Loucy (cell line): ENCODE measurements around the gene TNFAIP8L2.

Experiments
- CTCF ChIP-seq: fragments of 200-600 bp; sonication (generic); conservative IDR thresholded peaks from 2 replicates; pipeline ENCODE4 v1.5.1; 2014; ENCODE audit warnings: mild to moderate bottlenecking, antibody characterized with exemption, low read length
- EZH2phosphoT487 ChIP-seq: fragments of 200-600 bp; IDR thresholded peaks from 2 replicates; pipeline ENCODE4 v1.6.1; 2018; ENCODE audit warnings: antibody characterized with exemption, mild to moderate bottlenecking, moderate library complexity, borderline replicate concordance

DNA sequence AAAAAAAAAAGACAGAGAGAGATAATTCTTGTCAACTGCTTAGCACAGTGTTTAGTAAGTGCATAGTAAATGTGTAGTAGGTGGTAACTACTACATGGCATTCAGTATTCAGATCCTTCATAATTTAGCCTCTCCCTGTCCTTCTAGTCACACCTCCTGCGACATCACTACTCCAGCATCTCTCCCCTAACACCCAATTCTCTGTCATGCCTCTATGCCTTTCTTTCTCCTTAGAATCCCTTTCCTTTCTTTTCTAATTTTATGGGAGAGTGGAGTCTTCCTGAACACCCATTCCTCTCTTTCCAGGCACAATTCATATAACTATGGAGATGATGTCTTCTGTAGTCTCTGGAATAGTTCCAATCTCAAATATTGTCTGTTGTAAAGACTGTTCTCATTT, 37.4 kb downstream of the TNFAIP8L2 start:
- TF ChIP-seq CTCF (no peak), EZH2phosphoT487 (no peak)
